T-cell (primary cell): ENCODE measurements around the gene ATE1. TPM values are rescaled to one million over a fixed set of nuclear protein-coding genes. Genes with fewer than 3 reads are reported as not detected.

Source experiments
- ATAC-seq, 4 experiments: fragments of 200-7000 bp in 3 of 4; fragments of 150-1000 bp in 1 of 4; cut with Tn5 transposase; replicated peaks in 1 of 4; 1 replicate in 3 of 4; 2 replicates in 1 of 4; pipeline ENCODE4 v1.10.0; 2021; ENCODE audit warnings: moderate library complexity in 3 of 4, mild to moderate bottlenecking in 2 of 4, moderate number of reproducible peaks in 1 of 4
- CTCF ChIA-PET, 2 donors: fragments of 300-600 bp; sonication (Branson Sonifier 250); formaldehyde crosslinking; loops; one replicate each; lab custom pipeline; 2022; ENCODE audit warnings: antibody characterized with exemption in 2 of 2; lab: Charles Lee
- POLR2A ChIA-PET, 2 donors: fragments of 300-600 bp; sonication (Branson Sonifier 250); formaldehyde crosslinking; loops; one replicate each; lab custom pipeline; 2022; ENCODE audit warnings: antibody characterized with exemption in 2 of 2; lab: Charles Lee
- DNase-seq, 35 experiments: peaks; one replicate each; pipeline versions ENCODE4 v3.0.0 to v3.0.0-alpha.2; 2013 to 2023
- H3K27ac ChIP-seq: one replicate; pipeline ENCODE4 v1.5.1; 2013; ENCODE audit warnings: low read length
- H3K27me3 ChIP-seq, 2 experiments: replicated peaks in 1 of 2; 1 replicate in 1 of 2; 2 replicates in 1 of 2; pipeline versions ENCODE4 v1.6.1 to v1.7.0; 2013; ENCODE audit warnings: low read length in 1 of 2, mixed read lengths in 1 of 2; ENCODE audit not compliant: control insufficient read depth in 2 of 2, insufficient read depth in 2 of 2; ENCODE audit errors: extremely low read depth in 1 of 2
- H3K36me3 ChIP-seq, 2 donors: 1 replicate in 1 of 2; 2 replicates in 1 of 2; pipeline versions ENCODE4 v1.6.1 to v1.7.0; 2013; ENCODE audit warnings: low read length in 1 of 2; ENCODE audit not compliant: control insufficient read depth in 2 of 2, insufficient read depth in 1 of 2; ENCODE audit errors: extremely low read depth in 1 of 2
- H3K4me1 ChIP-seq, 2 experiments: 1 replicate in 1 of 2; 2 replicates in 1 of 2; pipeline versions ENCODE4 v1.6.1 to v1.7.0; 2013; ENCODE audit warnings: low read length in 2 of 2, mixed read lengths in 1 of 2; ENCODE audit not compliant: insufficient read depth in 2 of 2, control insufficient read depth in 1 of 2; ENCODE audit errors: extremely low read depth in 1 of 2
- H3K4me3 ChIP-seq, 2 donors: 1 replicate in 1 of 2; 2 replicates in 1 of 2; pipeline versions ENCODE4 v1.5.1 to v1.7.0; 2013; ENCODE audit warnings: mild to moderate bottlenecking in 2 of 2, low read length in 1 of 2, moderate library complexity in 1 of 2; ENCODE audit not compliant: control insufficient read depth in 1 of 2; ENCODE audit errors: extremely low read depth in 1 of 2
- H3K9me3 ChIP-seq: 2 replicates; pipeline ENCODE4 v1.7.0; 2013
- H3K27ac Mint-ChIP-seq, 2 donors: one replicate each; pipeline ENCODE4 v1.8.0; 2020 to 2021; ENCODE audit warnings: mild to moderate bottlenecking in 2 of 2, mixed read lengths in 2 of 2
- H3K27me3 Mint-ChIP-seq, 2 donors: one replicate each; pipeline ENCODE4 v1.8.0; 2021 to 2022; ENCODE audit warnings: mixed read lengths in 2 of 2
- H3K36me3 Mint-ChIP-seq: one replicate; pipeline ENCODE4 v1.8.0; 2021; ENCODE audit warnings: mixed read lengths
- H3K4me1 Mint-ChIP-seq, 3 donors: one replicate each; pipeline ENCODE4 v1.8.0; 2020 to 2022; ENCODE audit warnings: mixed read lengths in 3 of 3, mild to moderate bottlenecking in 1 of 3
- H3K4me3 Mint-ChIP-seq, 3 donors: one replicate each; pipeline ENCODE4 v1.8.0; 2020 to 2022; ENCODE audit warnings: mild to moderate bottlenecking in 3 of 3, mixed read lengths in 3 of 3, moderate library complexity in 3 of 3
- H3K9me3 Mint-ChIP-seq, 3 donors: one replicate each; pipeline ENCODE4 v1.8.0; 2020 to 2022; ENCODE audit warnings: mixed read lengths in 3 of 3
- WGBS: methylation state at CpG from one replicate; pipeline ENCODE4 v1.1.5; 2013; ENCODE audit warnings: missing lambda C conversion rate; ENCODE audit not compliant: insufficient coverage; 5-methylcytosine and 5-hydroxymethylcytosine counted together
- total RNA-seq, 35 experiments: library from RNA in 6 of 35; stranded (reverse) in 6 of 35; fragments of 120-200 nt in 1 of 35; gene quantifications; one replicate each; pipeline versions ENCODE4 v1.2.1 to v1.2.4 and lab custom pipeline; 2013 to 2026

ATE1 gene
- total RNA-seq, 5 donors from 2014 or later (not counting 1 experiment from before 2014, with no cell fraction given): 18.6 to 28.9 (median 26.0) TPM

DNA sequence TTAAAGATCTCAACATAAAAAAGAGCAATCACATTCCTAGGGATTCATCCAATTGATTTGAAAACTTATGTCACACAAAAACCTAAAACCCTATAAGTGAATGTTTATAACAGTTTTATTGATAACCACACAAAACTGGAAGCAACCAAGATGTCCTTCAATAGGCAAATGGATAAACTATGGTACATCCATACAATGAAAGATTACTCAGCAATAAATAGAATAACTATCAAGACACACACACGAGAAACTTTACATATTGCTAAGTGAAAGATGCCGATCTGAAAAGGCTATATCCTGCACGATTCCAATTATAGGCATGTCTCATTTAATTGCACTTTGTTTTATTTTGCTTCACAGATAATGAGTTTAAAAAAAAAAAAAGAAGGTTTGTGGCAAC, 83.3 kb downstream of the ATE1 start:
- H3K9me3 ChIP-seq: no peaks in the 10 kb centered on the region
- peaks cover 0 to 10% of the 10 kb centered on the region in 2 donors for H3K36me3 ChIP-seq
- no CpG with 5 or more reads among the region's 3 CpGs for WGBS
- no peak overlapping the region for H3K4me3 ChIP-seq
- Mint-ChIP-seq H3K27me3 (no peaks in the 10 kb centered on the region), H3K9me3 (peaks cover 5 to 15% (median 9%) of the 10 kb centered on the region in 3 donors), H3K4me1 (peaks cover 5 to 16% (median 6%) of the 10 kb centered on the region in 3 donors), H3K4me3 (no peak overlapping the region), H3K27ac (no peak overlapping the region), H3K36me3 (peaks cover 50% of the 10 kb centered on the region)
- DNase-seq: no peak
- ChIA-PET POLR2A (no interaction called here), CTCF (no interaction called here)
- no peak for ATAC-seq
- no peak overlapping the region for H3K27ac ChIP-seq
- H3K27me3 ChIP-seq: no peaks in the 10 kb centered on the region
- no peaks in the 10 kb centered on the region for H3K4me1 ChIP-seq

- Histone ChIP-seq H3K27me3 (no peaks in the 10 kb centered on the region), H3K9me3 (no peaks in the 10 kb centered on the region), H3K4me1 (no peaks in the 10 kb centered on the region), H3K4me3 (no peak overlapping the region), H3K36me3 (peaks cover under 1 to 7% of the 10 kb centered on the region in 2 donors), H3K27ac (no peak overlapping the region)
- ATAC-seq: no peak
- peaks cover 5 to 19% (median 6%) of the 10 kb centered on the region in 3 donors for H3K4me1 Mint-ChIP-seq
- ChIA-PET CTCF (interaction anchor here in 1 of 2 donors (1.7 kb wide), 1 partner anchor 20 kb away, joined by 5 read pairs; no protein-coding TSS in a partner anchor), POLR2A (no interaction called here)
- no peak overlapping the region for H3K27ac Mint-ChIP-seq
- peaks cover 47% of the 10 kb centered on the region for H3K36me3 Mint-ChIP-seq
- H3K27me3 Mint-ChIP-seq: no peaks in the 10 kb centered on the region
- peaks cover 5 to 15% (median 9%) of the 10 kb centered on the region in 3 donors for H3K9me3 Mint-ChIP-seq
- WGBS: no CpG with 5 or more reads among the region's 2 CpGs
- no peak overlapping the region for H3K4me3 Mint-ChIP-seq
- DNase-seq: no peak
Measured at GRCh38 chr10:121843379-121843778, 84.5 kb downstream of the ATE1 start.

GRCh38 chr10:121841862-121842261, 86.0 kb downstream of the ATE1 start:
- peaks cover 54% of the 10 kb centered on the region for H3K36me3 Mint-ChIP-seq
- H3K27ac Mint-ChIP-seq: no peak overlapping the region
- CTCF ChIA-PET: interaction anchor here in 1 of 2 donors (1.7 kb wide), 1 partner anchor 19 kb away, joined by 5 read pairs; no protein-coding TSS in a partner anchor

DNA sequence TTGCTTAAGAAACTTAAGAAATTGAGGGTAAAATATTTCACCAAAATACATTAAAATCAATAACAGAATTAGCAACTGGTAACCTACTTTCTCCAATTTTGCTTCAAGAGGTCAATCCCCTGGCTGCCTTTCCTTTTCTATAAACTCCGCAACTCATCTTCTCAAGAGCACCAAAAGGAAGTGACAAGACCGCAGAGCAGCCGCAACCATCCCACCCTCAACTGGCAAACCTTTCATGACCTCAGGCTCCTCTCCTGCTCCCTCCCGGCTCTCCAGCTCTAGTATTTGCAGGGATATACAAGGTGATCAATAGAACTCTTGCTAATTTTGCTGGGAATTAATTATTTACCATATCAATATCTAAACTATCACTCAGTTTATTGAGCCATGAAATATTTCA, 88.9 kb downstream of the ATE1 start:
- 100% methylated on average over 1 of the region's 4 CpGs for WGBS
- H3K4me3 Mint-ChIP-seq: no peak overlapping the region
- POLR2A ChIA-PET: no interaction called here
- CTCF ChIA-PET: interaction anchor here in 1 of 2 donors (0.6 kb wide), 1 partner anchor 24 kb away, joined by 3 read pairs; no protein-coding TSS in a partner anchor
- no peak for DNase-seq
- Histone ChIP-seq H3K27me3 (no peaks in the 10 kb centered on the region), H3K36me3 (peaks cover 6 to 12% of the 10 kb centered on the region in 2 donors), H3K27ac (no peak overlapping the region), H3K9me3 (no peaks in the 10 kb centered on the region), H3K4me1 (no peaks in the 10 kb centered on the region), H3K4me3 (no peak overlapping the region)
- no peaks in the 10 kb centered on the region for H3K27me3 Mint-ChIP-seq
- H3K27ac Mint-ChIP-seq: no peak overlapping the region
- no peaks in the 10 kb centered on the region for H3K9me3 Mint-ChIP-seq
- H3K4me1 Mint-ChIP-seq: peaks cover 5 to 17% (median 6%) of the 10 kb centered on the region in 3 donors
- no peak for ATAC-seq
- peaks cover 46% of the 10 kb centered on the region for H3K36me3 Mint-ChIP-seq

More at GRCh38 chr10:121841862-121842261, 86.0 kb downstream of the ATE1 start:
- Mint-ChIP-seq H3K9me3 (peaks cover 5 to 15% (median 9%) of the 10 kb centered on the region in 3 donors), H3K4me3 (no peak overlapping the region), H3K27me3 (no peaks in the 10 kb centered on the region), H3K4me1 (peaks cover 5 to 19% (median 6%) of the 10 kb centered on the region in 3 donors)
- H3K4me3 ChIP-seq: no peak overlapping the region
- ATAC-seq (no peak), DNase-seq (no peak)
- no peaks in the 10 kb centered on the region for H3K9me3 ChIP-seq
- H3K36me3 ChIP-seq: peaks cover 4 to 6% of the 10 kb centered on the region in 2 donors
- no peak overlapping the region for H3K27ac ChIP-seq
- H3K4me1 ChIP-seq: no peaks in the 10 kb centered on the region
- H3K27me3 ChIP-seq: no peaks in the 10 kb centered on the region
- POLR2A ChIA-PET: no interaction called here

- H3K27me3 Mint-ChIP-seq: no peaks in the 10 kb centered on the region
- Histone ChIP-seq H3K27me3 (no peaks in the 10 kb centered on the region), H3K4me1 (no peaks in the 10 kb centered on the region), H3K9me3 (no peaks in the 10 kb centered on the region), H3K27ac (no peak overlapping the region), H3K4me3 (no peak overlapping the region), H3K36me3 (peaks cover 6 to 15% of the 10 kb centered on the region in 2 donors)
- no peaks in the 10 kb centered on the region for H3K9me3 Mint-ChIP-seq
- WGBS: 91% methylated on average over 3 of the region's 4 CpGs
- ATAC-seq (no peak), DNase-seq (no peak)
- CTCF ChIA-PET: no interaction called here
- POLR2A ChIA-PET: no interaction called here
- peaks cover 2 to 14% (median 6%) of the 10 kb centered on the region in 3 donors for H3K4me1 Mint-ChIP-seq
- no peak overlapping the region for H3K27ac Mint-ChIP-seq
- H3K4me3 Mint-ChIP-seq: no peak overlapping the region
- H3K36me3 Mint-ChIP-seq: peaks cover 48% of the 10 kb centered on the region
Measured at GRCh38 chr10:121838149-121838548, 89.7 kb downstream of the ATE1 start.

DNA sequence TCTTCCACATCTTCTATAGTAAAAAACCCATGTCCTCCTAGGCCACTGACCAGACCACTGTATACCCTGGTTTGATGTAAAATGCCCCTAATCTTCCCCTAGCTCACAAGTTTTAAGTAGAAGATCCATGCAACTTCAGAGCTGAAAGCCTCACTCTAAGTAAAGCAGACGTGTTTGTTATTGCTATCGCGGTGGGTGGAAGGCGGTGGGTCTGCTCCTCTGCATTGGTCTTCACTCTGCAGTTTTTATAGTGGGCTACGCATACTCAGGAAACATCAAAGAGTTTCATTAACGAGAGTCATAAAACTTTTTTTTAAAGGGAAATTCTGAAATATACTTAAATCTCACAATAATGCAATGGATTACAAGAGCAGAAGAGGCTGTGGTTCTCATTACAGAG, 91.7 kb downstream of the ATE1 start:
- no peak overlapping the region for H3K4me3 ChIP-seq
- Mint-ChIP-seq H3K4me1 (peaks cover 0 to 3% (median 0%) of the 10 kb centered on the region in 3 donors), H3K27ac (no peak overlapping the region), H3K36me3 (peaks cover 57% of the 10 kb centered on the region), H3K4me3 (no peak overlapping the region), H3K9me3 (peaks cover 0 to 3% (median 0%) of the 10 kb centered on the region in 3 donors), H3K27me3 (no peaks in the 10 kb centered on the region)
- H3K4me1 ChIP-seq: no peaks in the 10 kb centered on the region
- no peaks in the 10 kb centered on the region for H3K9me3 ChIP-seq
- ATAC-seq (no peak), DNase-seq (no peak)
- H3K36me3 ChIP-seq: peaks cover 6 to 27% of the 10 kb centered on the region in 2 donors
- ChIA-PET POLR2A (no interaction called here), CTCF (no interaction called here)
- 100% methylated on average over 4 of the region's 6 CpGs for WGBS
- no peak overlapping the region for H3K27ac ChIP-seq
- H3K27me3 ChIP-seq: no peaks in the 10 kb centered on the region
